Measurements from ENCODE around the gene XYLT1.

The XYLT1 gene

GRCh38 chr16:17130733-17131132 is 340.0 kb downstream of the XYLT1 start:
- no peak for DNase-seq

- DNase-seq = no peak
Measured at GRCh38 chr16:17129971-17130370, 340.8 kb downstream of the XYLT1 start.

DNA sequence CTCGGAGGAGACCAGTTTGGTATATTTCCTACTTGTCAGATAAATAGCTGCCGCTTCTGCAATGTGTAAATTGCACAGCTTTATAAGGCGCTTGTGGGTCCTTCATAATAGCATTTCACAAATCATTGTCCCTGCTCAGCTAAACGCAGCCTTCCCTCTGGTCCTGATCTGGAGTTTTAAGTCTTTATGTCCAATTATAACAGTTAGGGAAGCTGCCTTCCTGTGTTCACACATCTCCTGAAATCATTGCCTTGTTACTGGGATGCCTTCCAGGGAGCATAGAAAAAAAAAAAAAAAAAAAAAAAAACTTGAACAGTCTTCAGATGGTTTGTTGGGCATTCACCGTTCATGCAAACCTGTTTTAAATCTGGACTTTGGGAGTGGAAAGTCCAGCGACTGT is 342.0 kb downstream of the XYLT1 start:
- DNase-seq = no peak

DNA sequence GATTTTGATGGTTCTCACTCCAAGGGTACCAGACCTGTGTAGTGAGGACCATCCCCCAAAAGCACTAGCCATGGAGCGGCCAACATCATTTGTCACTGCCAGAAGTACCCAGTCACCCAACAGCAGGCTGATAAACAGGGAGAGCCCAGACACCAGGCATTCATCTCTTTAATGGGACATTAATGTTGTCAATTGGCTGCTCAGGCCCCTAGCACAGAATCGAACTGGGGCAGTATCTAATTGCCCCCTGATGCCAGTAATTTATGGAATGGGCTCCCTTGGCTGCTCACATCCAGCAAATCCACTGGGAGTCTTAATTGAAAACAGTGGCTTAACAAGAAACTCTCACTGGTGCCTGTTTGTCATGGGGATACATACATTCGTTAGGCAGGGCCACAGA is 344.6 kb downstream of the XYLT1 start:
- no peak for DNase-seq

DNA sequence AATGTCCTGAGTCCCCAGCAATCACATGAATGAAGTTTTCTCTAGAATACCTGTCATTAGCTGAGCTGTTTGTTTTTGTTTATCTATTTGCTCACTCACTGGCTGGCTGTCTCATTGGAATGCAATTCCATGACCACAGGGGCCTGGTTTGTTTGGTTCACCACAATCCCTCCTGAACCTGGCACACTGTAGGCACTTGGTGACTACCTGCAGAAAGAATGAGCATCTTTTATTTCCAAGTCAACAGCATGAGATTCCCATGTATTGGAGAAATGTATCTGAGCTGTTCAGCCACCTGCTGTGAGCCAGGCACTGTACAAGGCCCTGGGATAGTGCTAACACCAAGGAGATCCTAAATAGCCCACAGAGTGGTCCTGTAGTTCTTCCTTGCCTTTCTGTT is 345.1 kb downstream of the XYLT1 start:
- DNase-seq = no peak

DNA sequence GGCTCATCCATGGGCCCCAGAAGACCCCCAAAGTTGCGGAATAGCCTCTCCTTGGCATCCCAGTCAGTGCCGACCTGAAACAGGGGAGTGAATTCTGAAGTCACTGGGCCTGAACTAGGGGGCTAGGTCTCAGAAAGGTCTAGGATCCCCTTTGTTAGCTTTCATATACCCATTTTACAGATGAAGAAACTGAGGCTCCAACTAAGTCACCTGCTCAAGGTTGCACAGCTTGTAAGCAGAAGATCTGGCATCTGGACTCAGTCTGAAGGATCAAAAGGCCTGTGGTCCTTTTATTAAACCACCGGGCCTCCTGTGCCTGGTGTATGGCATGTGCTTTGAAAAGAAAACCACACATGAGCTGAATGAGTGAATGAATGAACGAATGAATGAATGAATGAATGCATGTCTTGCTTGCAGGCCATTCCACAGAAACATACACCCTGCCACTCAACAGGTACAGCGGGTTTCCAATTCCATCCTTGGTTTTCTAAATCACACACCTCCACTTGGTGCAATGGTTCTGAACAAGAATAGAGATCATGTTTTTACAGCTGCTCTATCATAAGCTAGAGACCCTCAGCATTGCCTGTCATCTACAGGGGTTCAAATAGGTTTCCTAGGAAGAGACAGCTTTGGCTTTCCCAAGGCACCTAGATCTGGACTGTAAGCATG is 352.7 kb downstream of the XYLT1 start:
- DNase-seq = no peak

- no peak for DNase-seq
Measured at GRCh38 chr16:17116595-17117322, 354.0 kb downstream of the XYLT1 start.

DNA sequence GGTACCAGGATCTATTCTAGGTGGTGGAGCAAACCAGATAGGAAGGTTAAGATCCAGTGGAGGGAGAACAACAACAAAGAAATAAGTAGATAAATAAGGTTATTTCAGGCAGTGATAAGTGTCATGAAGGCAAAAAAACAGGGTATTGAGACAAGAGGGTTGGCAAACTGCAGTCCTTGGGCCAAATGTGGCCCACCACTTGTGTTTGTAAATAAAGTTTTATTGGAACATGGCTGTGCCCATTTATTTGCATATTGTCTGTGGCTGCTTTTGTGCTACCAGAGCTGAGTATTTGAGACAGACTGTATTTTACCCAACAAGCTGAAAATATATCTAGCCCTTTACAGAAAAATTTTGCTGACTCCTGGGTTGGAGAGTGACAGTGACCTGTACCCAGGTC is 361.3 kb downstream of the XYLT1 start:
- DNase-seq = no peak

DNA sequence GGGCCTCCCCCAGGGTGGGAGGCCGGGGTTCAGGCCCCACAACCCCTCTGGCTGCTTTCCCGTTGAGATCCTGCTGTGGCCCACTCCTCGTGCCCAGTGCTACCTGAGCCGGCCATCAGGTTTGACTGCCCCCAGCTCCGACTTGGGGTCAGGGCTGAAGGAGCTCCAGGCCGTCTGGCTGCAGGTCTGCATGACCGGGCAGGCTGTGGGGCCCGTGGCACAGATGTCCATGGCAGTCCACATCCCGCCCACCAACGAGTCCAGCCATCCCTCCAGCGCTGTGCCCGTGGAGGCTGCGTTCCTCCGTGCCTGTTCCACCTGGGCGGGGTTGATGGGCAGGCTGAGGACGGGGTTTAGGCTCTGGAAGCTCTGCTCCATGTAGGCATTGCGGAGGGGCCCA is 362.2 kb downstream of the XYLT1 start:
- DNase-seq = no peak

- no peak for DNase-seq
Measured at GRCh38 chr16:17107450-17107849, 363.3 kb downstream of the XYLT1 start.

DNA sequence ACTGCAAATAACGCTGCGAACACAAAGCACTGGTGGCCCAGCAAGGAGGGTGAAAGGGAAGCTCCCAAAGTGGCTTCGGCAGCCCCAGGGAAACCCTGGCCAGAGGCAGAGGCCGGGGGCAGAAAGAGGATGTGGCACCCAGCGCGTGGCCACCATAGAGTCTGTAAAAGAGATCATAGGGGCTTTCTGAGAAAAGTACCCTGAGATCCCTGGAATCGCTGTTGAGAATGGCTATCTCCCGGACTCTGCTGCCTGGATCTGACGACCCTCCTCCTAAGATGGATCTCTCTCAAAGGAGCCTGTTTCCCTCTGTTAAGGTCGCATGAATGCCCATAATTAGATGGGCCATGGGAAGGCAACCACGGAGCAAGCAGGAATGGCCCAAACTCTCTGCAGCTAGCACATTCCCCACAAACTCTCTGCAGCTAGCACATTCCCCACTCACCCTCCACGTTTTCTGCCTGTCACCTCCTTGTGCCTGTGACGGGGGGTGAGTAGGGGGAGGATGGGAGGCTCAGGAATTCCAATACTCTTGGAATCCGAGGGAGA is 364.4 kb downstream of the XYLT1 start:
- DNase-seq = no peak

- DNase-seq = no peak
Measured at GRCh38 chr16:17105239-17105797, 365.4 kb downstream of the XYLT1 start.

DNA sequence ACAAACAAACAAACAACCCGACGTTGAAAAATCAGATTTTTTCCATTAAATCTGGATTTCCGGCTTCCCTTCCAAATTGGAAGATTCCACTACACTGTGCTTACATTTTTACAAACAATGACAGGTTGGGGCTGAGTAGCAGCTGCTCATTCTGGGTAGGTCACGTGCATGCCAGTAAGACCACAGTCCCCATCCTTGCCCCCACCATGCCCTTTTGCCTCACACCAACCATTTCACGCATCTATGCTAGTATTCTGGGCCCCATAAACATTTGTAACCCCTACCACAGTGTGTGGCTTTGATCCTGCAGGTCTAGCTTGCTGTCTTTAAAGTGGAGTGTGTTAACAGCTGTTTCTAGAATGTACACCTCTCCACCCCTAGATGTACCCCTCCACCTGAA is 366.1 kb downstream of the XYLT1 start:
- DNase-seq = no peak

DNA sequence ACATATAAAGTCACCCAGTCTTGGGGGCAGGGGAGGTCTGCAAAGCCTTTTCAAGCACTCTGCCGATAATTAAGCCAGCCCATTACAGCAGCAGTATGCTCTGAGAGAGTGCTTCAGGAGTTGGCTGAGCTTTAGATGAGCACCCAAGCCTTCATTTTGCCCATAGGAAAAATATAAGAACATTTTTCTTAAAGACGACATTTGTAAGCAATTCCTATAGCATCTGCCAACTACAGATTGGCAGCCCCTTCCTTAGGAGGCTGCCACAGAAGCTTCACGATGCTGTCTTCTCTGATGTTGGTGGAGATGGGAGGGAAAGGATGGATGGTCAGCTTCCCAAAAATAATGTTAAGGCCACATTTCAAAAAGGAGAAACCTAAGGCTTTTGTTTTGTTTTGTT is 367.5 kb downstream of the XYLT1 start:
- no peak for DNase-seq

- no peak for DNase-seq
Measured at GRCh38 chr16:17101646-17102045, 369.1 kb downstream of the XYLT1 start.

DNA sequence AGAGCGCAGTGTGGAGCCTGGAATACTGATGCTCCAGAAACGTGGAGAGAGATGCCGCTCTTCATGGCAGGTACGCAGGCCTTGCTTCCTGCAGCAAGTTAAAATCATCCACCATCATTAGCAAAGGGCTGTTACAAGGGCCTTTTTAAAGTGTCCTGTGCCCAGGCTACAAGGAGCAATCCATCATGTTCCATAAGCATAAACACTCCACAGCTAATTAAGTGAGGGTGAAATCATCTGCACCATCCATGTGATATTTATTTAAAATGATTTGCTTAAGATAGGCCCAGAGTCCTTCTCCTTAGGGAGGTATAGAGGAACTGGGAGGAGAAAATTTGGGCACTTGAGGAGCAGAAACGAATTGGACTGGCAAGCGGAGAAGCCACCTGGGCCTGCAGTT is 372.1 kb downstream of the XYLT1 start:
- DNase-seq = no peak

GRCh38 chr16:17084130-17084529 is 386.6 kb downstream of the XYLT1 start:
- no peak for DNase-seq

- DNase-seq = no peak
Measured at GRCh38 chr16:17083628-17084027, 387.1 kb downstream of the XYLT1 start.

GRCh38 chr16:17082095-17082882 is 388.5 kb downstream of the XYLT1 start:
- no peak for DNase-seq

DNA sequence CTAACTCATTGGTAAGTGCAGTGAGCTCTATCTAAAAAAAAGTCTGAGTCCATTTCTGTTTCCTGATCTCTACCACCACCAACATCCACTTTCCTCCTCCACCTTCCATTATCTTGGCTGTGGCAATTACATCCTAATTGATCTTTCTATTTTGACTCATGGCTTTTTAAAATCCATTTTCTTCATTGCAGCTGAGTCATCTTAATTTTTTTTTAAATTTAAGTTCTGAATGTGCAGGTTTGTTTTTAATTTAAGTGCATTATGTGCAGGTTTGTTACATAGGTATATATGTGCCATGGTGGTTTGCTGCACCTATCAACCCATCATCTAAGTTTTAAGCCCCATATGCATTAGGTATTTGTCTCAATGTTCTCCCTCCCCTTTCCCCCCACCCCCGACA is 390.7 kb downstream of the XYLT1 start:
- no peak for DNase-seq

- DNase-seq = no peak
Measured at GRCh38 chr16:17078931-17079631, 391.7 kb downstream of the XYLT1 start.

GRCh38 chr16:17076818-17077498 is 393.8 kb downstream of the XYLT1 start:
- no peak for DNase-seq

Measured in T-helper 9 cell (primary cell).